BLaER1 (cell line): Measurements from ENCODE around the gene IFNAR2.
"Not testable (repeated sequence)": the region's sequence is repeated elsewhere in the genome, so short reads cannot be mapped to it uniquely, and the experiment has no call there.

Source experiments
- H3K27ac ChIP-seq: shearing (Covaris generic); formaldehyde crosslinking; 2 replicates; pipeline ENCODE4 v1.8.1; 2022
- H3K27me3 ChIP-seq: shearing (Covaris generic); formaldehyde crosslinking; 2 replicates; pipeline ENCODE4 v1.8.1; 2022
- H3K36me3 ChIP-seq: shearing (Covaris generic); formaldehyde crosslinking; 2 replicates; pipeline ENCODE4 v1.8.1; 2022
- H3K4me1 ChIP-seq: shearing (Covaris generic); formaldehyde crosslinking; 2 replicates; pipeline ENCODE4 v1.8.1; 2022
- H3K4me2 ChIP-seq: shearing (Covaris generic); formaldehyde crosslinking; 2 replicates; pipeline ENCODE4 v1.8.1; 2022
- H3K4me3 ChIP-seq: shearing (Covaris generic); formaldehyde crosslinking; 2 replicates; pipeline ENCODE4 v1.8.1; 2022
- H3K9ac ChIP-seq: shearing (Covaris generic); formaldehyde crosslinking; 2 replicates; pipeline ENCODE4 v1.8.1; 2022
- H3K9me3 ChIP-seq: shearing (Covaris generic); formaldehyde crosslinking; 2 replicates; pipeline ENCODE4 v1.8.1; 2022
- H4K20me1 ChIP-seq: shearing (Covaris generic); formaldehyde crosslinking; 2 replicates; pipeline ENCODE4 v1.8.1; 2022
- Cebpa-rat ChIP-seq: shearing (Covaris generic); IDR thresholded peaks from 2 replicates; pipeline ENCODE4 v1.8.1; 2022

Gene IFNAR2

DNA sequence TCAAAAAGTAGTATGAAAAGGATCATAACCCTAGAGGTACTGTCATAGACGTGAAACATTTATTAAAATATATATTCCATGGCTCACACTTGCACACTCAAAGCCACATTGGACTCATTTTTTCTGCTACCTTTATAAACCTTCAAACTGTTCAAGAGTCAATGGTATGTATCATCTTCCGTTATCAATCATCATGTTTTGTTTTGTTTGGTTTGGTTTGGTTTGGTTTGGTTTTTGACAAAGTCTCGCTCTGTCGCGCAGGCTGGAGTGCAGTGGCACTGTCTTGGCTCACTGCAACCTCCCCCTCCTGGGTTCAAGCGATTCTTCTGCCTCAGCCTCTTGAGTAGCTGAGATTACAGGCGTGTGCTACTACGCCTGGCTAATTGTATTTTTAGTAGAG, 1.8 kb downstream of the IFNAR2 start:
- H3K36me3 ChIP-seq, result peaks cover 17% of the 10 kb centered on the region
- peak overlapping the region; percentile 99 for H3K4me3 ChIP-seq
- no peak overlapping the region for H3K27ac ChIP-seq
- peaks cover 30% of the 10 kb centered on the region for H3K4me1 ChIP-seq
- no peak overlapping the region for H3K9ac ChIP-seq
- peak overlapping the region; percentile 88 for H3K4me2 ChIP-seq
- H4K20me1 ChIP-seq, result peaks cover 51% of the 10 kb centered on the region
- H3K27me3 ChIP-seq, result no peaks in the 10 kb centered on the region
- TF ChIP-seq Cebpa-rat, result no peak
- H3K9me3 ChIP-seq, result no peaks in the 10 kb centered on the region

DNA sequence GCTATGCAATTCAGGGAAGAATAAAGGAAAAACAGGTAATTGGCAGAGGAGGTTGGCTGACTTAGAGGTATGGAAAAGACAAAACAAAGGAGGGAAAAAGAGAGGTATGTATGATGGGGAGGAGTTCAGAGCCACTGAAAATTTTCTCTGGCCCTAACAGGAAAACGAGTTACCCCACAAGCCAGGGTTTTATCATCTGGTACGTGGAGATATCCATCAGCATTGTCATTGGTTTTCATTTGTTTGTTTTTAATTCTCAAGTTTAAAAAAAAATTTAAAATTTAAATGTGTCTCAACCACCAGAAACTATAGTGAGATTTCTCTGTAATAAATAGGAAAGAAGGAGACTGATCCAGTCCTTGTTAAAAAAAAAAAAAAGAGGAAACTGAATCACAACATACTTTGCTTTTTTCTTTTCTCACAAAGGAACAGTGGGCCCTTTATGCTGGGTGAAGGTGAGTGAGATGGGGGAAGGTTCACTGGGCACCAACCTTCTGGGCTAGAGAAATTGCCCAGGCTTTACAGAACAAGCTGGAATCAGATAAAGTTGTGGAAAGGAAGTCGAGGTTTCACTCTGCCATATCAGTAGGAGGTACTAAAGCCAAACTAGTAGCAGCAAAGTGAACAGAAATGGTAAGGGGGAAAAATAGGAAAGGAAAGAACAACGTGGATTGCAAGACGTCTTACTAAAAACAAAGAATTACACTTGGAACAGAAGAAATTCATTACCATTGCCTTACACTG, 2.7 kb downstream of the IFNAR2 start:
- Histone ChIP-seq H3K36me3 (peaks cover 27% of the 10 kb centered on the region), H3K27me3 (no peaks in the 10 kb centered on the region), H3K4me1 (peaks cover 30% of the 10 kb centered on the region), H3K9ac (no peak overlapping the region), H3K4me2 (peak overlapping the region; percentile 88; the same call in 1 of the 2 replicates), H3K4me3 (no peak overlapping the region), H3K9me3 (no peaks in the 10 kb centered on the region), H3K27ac (no peak overlapping the region), H4K20me1 (peaks cover 52% of the 10 kb centered on the region)
- TF ChIP-seq Cebpa-rat, result no peak

DNA sequence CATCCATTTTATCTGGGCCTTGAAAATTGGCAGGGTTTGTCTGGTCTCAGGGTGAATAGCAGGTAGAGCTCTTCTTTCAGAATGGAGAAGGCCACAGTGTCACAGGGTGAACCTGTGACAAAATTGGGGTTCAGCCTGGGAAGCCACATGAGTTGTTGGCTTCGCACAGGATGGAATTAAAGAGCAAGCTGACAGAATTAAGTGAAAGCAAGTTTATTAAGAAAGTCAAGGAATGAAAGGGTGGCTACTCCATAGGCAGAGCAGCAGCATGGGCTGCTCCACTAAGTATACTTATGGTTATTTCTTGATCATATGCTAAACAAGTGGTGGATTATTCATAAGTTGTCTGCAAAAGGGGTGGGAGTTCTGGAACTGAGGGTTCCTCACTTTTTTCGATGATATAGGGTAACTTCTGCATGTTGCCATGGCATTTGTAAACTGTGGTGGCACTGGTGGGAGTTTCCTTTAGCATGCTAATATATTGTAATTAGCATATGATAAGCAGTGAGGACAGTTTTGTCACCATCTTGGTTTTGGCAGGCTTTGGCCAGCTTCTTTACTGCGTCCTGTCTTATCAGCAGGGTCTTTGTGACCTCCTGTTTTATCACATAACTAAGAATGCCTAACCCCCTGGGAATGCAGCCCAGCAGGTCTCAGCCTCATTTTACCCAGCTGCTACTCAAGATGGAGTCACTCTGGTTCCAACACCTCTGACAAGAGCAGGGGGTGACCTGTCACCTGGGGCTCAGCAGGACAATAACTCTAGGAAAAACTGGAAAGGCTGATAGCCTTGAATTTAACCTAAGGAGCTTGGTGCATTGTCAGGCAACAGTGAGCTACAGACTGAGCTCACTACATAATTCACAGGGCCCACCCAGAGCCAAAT, 5.1 kb downstream of the IFNAR2 start:
- no peaks in the 10 kb centered on the region for H3K9me3 ChIP-seq
- no peak overlapping the region for H3K27ac ChIP-seq
- H3K27me3 ChIP-seq, result no peaks in the 10 kb centered on the region
- H3K36me3 ChIP-seq, result peaks cover 30% of the 10 kb centered on the region
- no peak overlapping the region for H3K4me3 ChIP-seq
- H3K4me1 ChIP-seq, result peaks cover 33% of the 10 kb centered on the region
- no peak for TF ChIP-seq Cebpa-rat
- no peak overlapping the region for H3K9ac ChIP-seq
- H4K20me1 ChIP-seq, result peaks cover 52% of the 10 kb centered on the region
- H3K4me2 ChIP-seq, result no peak overlapping the region

DNA sequence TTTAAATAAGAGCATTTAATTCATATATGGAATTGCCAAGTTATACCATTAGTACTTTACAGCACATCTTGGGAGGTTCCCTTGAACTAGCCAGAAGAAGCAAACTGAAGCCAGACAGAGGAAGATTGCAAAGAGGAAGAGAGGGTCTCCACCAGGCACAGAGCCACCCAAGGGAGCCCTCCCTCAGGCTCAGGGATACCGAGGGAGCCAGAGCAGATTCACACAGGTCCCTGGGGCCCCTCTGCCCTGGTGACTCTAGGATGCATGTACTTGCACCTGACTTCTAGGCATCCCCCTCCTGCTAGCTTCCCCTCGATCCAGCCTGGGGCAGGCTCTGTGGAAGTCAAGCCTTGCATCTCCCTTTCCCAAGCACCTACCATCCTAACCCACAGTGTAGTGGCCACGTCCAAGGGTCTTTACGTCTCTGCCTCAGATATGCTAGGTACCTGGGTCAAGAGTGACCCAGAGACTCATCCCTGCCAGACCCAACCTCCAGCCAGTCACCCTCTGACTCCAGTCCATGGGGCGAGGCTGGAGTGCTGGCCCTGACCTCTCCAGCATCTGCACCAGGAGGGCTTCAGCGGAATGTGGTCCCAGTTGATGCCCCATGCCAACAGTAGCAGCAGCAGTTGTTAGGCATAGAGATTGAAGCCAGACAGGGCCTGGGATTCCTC, 6.4 kb downstream of the IFNAR2 start:
- H3K27me3 ChIP-seq, result no peaks in the 10 kb centered on the region
- H3K4me1 ChIP-seq, result peaks cover 30% of the 10 kb centered on the region
- peaks cover 48% of the 10 kb centered on the region for H4K20me1 ChIP-seq
- H3K36me3 ChIP-seq, result peaks cover 30% of the 10 kb centered on the region
- no peaks in the 10 kb centered on the region for H3K9me3 ChIP-seq
- no peak overlapping the region for H3K9ac ChIP-seq
- H3K4me2 ChIP-seq, result no peak overlapping the region
- TF ChIP-seq Cebpa-rat, result no peak
- H3K27ac ChIP-seq, result no peak overlapping the region
- no peak overlapping the region for H3K4me3 ChIP-seq

DNA sequence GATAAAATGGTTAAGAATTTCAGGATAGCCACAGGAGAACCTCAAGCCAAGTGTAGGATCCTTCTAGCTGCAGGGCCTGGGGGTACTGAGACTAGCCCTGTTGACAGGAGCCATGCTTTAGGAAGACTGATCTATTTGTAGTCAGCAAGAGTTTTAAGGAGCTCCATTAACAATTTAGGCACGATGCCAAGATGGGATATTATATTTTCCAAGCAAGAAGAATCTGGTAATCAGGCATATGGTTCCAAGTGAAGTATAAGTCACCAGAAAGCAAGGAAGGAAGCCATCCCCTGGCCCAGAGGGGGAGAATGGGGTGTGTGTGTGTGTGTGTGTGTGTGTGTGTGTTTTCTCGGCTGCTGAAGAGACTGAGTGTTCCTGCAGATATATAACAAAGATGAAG, 7.0 kb downstream of the IFNAR2 start:
- TF ChIP-seq Cebpa-rat, result no peak
- Histone ChIP-seq H4K20me1 (peaks cover 42% of the 10 kb centered on the region), H3K27ac (no peak overlapping the region), H3K4me2 (no peak overlapping the region), H3K4me1 (peaks cover 29% of the 10 kb centered on the region), H3K4me3 (no peak overlapping the region), H3K27me3 (no peaks in the 10 kb centered on the region), H3K9ac (no peak overlapping the region), H3K9me3 (no peaks in the 10 kb centered on the region), H3K36me3 (peaks cover 31% of the 10 kb centered on the region)

DNA sequence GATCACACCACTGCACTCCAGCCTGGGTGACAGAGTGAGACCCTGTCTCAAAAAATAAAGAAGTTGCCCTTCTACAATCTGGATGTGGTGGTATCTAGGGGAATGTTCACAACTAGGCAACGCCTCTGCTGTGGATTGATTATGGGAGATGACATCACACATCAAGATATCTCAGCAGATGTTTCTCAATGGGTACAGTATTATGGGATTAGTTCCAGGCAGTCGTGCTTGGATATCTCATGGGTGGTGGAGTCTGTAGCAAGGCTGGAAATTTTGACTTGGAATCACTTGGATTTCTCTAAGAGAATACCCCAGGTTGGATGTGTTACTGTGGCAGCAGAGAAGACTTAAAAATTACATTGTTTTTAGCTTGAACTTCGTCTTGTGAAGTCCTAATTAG, 7.7 kb downstream of the IFNAR2 start:
- H3K27me3 ChIP-seq, result no peaks in the 10 kb centered on the region
- H3K4me2 ChIP-seq, result peak overlapping the region; percentile 2; the same call in 1 of the 2 replicates
- no peak for TF ChIP-seq Cebpa-rat
- no peak overlapping the region for H3K4me3 ChIP-seq
- H3K36me3 ChIP-seq, result peaks cover 37% of the 10 kb centered on the region
- H4K20me1 ChIP-seq, result peaks cover 35% of the 10 kb centered on the region
- H3K4me1 ChIP-seq, result peaks cover 23% of the 10 kb centered on the region
- H3K9me3 ChIP-seq, result no peaks in the 10 kb centered on the region
- no peak overlapping the region for H3K9ac ChIP-seq
- no peak overlapping the region for H3K27ac ChIP-seq

DNA sequence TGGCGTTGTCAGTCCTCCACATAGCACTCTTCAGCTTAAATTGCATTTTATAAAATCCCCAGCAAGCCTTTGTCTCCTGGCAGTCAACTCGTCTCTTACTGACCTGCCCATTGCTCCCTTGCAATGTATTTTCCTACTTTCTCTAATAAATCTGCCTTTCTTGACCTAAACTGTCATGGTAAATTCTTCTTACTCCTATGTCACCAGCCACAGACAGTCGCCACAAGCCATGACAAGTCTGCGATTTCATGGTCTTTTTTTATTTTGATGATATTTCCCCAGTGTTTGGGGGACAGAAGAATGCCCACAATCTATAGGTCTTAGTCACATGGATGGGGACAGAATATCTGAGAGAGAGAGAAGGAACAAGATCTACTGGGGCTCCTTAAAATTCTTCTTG, 8.4 kb downstream of the IFNAR2 start:
- Histone ChIP-seq H3K36me3 (peaks cover 42% of the 10 kb centered on the region), H3K27ac (0 out of 2 replicates have a peak overlapping the region, but pooled peaks have one; percentile 22), H3K4me3 (no peak overlapping the region), H3K9ac (no peak overlapping the region), H3K4me2 (peak overlapping the region; percentile 2; the same call in 1 of the 2 replicates), H3K9me3 (no peaks in the 10 kb centered on the region), H4K20me1 (peaks cover 28% of the 10 kb centered on the region), H3K4me1 (peaks cover 25% of the 10 kb centered on the region), H3K27me3 (no peaks in the 10 kb centered on the region)
- TF ChIP-seq Cebpa-rat, result no peak

DNA sequence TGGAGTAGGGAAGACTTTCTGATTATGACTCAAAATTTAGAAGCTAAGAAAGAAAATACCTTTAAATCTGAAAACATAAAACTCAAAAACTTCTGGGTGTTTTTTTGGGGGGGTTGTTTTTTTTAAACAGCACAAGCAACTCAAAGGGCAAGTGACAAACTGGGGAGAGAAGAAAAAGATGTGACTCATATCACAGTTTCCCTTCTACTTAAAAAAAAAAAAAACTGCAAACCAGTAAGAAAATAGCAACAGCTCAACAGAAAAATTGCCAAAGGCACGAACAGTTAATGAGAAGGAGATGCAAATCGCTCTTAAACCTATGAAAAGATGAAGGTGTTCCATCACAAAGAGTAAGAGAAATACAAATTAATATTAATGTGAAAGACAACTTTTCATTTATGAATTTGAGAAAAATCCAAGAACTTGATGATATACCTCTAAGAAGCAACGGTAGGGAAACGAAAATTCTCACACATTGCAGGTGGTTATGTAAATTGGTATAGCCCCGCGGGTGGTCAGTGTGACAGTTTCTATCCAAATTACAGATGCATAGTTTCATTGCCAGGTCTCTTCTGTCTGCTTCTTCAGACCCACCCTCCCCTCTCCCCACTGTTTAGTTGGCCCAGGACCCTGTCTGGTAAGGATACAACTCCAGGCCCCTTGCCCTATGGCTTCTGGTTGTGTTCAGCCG, 9.0 kb downstream of the IFNAR2 start:
- TF ChIP-seq Cebpa-rat, result no peak
- Histone ChIP-seq H3K4me1 (peaks cover 30% of the 10 kb centered on the region), H3K27ac (0 out of 2 replicates have a peak overlapping the region, but pooled peaks have one; percentile 22), H3K9me3 (no peaks in the 10 kb centered on the region), H3K36me3 (peaks cover 44% of the 10 kb centered on the region), H3K27me3 (no peaks in the 10 kb centered on the region), H4K20me1 (peaks cover 25% of the 10 kb centered on the region; the same call in 1 of the 2 replicates), H3K4me2 (peak overlapping the region; percentile 2; the same call in 1 of the 2 replicates), H3K4me3 (no peak overlapping the region), H3K9ac (no peak overlapping the region)

DNA sequence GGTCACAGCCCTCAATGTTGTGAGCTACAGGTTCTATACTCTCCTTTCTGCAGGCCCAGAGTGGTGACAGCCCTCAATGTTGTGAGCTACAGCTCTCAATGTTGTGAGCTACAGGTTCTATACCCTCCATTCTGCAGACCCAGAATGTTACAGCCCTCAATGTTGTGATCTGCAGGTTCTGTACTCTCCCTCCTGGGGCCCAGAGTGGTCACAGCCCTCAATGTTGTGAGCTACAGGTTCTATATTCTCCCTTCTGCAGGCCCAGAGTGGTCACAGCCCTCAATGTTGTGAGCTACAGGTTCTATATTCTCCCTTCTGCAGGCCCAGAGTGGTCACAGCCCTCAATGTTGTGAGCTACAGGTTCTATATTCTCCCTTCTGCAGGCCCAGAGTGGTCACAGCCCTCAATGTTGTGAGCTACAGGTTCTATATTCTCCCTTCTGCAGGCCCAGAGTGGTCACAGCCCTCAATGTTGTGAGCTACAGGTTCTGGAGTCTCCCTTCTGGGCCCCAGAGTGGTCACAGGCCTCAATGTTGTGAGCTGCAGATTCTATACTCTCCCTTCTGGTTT, 9.9 kb downstream of the IFNAR2 start:
- peaks cover 44% of the 10 kb centered on the region for H3K36me3 ChIP-seq
- H3K27ac ChIP-seq, result not testable (repeated sequence)

More for the DNA sequence above, 9.9 kb downstream of the IFNAR2 start:
- H3K9ac ChIP-seq, H3K27me3 ChIP-seq, H3K4me3 ChIP-seq, H3K9me3 ChIP-seq, H3K4me2 ChIP-seq: not testable (repeated sequence)
- H3K4me1 ChIP-seq, result peaks cover 40% of the 10 kb centered on the region
- peaks cover 19% of the 10 kb centered on the region; the same call in 1 of the 2 replicates for H4K20me1 ChIP-seq
